Measurements from ENCODE around the gene CABLES2. TPM values are rescaled to one million over a fixed set of nuclear protein-coding genes. Genes with fewer than 3 reads are reported as not detected.

Gene CABLES2
- total RNA-seq, 1 experiment from 2014 or later, result 12.4 TPM

- intact Hi-C loops (cut with micrococcal nuclease), result loop anchor here (10.0 kb wide), 1 partner anchor 414 kb away; the partner anchor contains the start of gene MRGBP
- no peaks in the 10 kb centered on the region for H3K9me3 ChIP-seq (ENCODE audit: low read length)
- no peak overlapping the region for H2AFZ ChIP-seq (ENCODE audit: low read length)
- TF ChIP-seq CTCF (conservative IDR thresholded peaks at IDR 0.05; ENCODE audit: low read depth, low read length) (no peak), EZH2phosphoT487 (IDR thresholded peaks at IDR 0.05; ENCODE audit: borderline replicate concordance, low read length) (no peak), EZH2 (IDR thresholded peaks at IDR 0.05; ENCODE audit: low read length, unreplicated experiment) (no peak)
- H3K79me2 ChIP-seq (ENCODE audit: low read length), result peaks cover 19% of the 10 kb centered on the region
- peak; percentile 32 for ATAC-seq
- H3K9ac ChIP-seq (ENCODE audit: low read length), result 0 out of 2 replicates have a peak overlapping the region, but pooled peaks have one; percentile 67
- peaks cover 21% of the 10 kb centered on the region for H3K4me1 ChIP-seq (ENCODE audit: insufficient read depth, low read length)
- H3F3A ChIP-seq (ENCODE audit: low read length, unreplicated experiment), result peaks cover 3% of the 10 kb centered on the region
- H4K20me1 ChIP-seq (ENCODE audit: low read length), result no peaks in the 10 kb centered on the region
- H3K27ac ChIP-seq (ENCODE audit: low read length), result peak overlapping the region; percentile 84
- no peaks in the 10 kb centered on the region; the same call in 1 of the 2 replicates for H3K36me3 ChIP-seq (ENCODE audit: low read depth, low read length)
- H3K27me3 ChIP-seq (ENCODE audit: low read length), result no peaks in the 10 kb centered on the region
- peak overlapping the region; percentile 67 for H3K4me2 ChIP-seq (ENCODE audit: low read length)
- ChIA-PET CTCF (no interaction called here), POLR2A (ENCODE audit: unreplicated experiment) (no interaction called here)
- no TSS peak for BruUV-seq (replicated peaks)
- DNase-seq, result peak; percentile 65
- H3K9me2 ChIP-seq (replicated peaks; ENCODE audit: low read length), result no peaks in the 10 kb centered on the region
- no peak overlapping the region for H3K4me3 ChIP-seq (ENCODE audit: low read length)
Measured at GRCh38 chr20:62381202-62381797, 25.8 kb downstream of the CABLES2 start.

GRCh38 chr20:62378215-62378614 lies 28.9 kb downstream of the CABLES2 start:
- intact Hi-C loops (cut with micrococcal nuclease), result no loop called here
- H3K4me2 ChIP-seq (ENCODE audit: low read length), result no peak overlapping the region
- no peaks in the 10 kb centered on the region for H3K9me3 ChIP-seq (ENCODE audit: low read length)
- H3K9ac ChIP-seq (ENCODE audit: low read length), result no peak overlapping the region
- peaks cover 3% of the 10 kb centered on the region for H3F3A ChIP-seq (ENCODE audit: low read length, unreplicated experiment)
- DNase-seq (no peak), ATAC-seq (no peak)
- H3K4me3 ChIP-seq (ENCODE audit: low read length), result no peak overlapping the region
- no peaks in the 10 kb centered on the region; the same call in 1 of the 2 replicates for H3K36me3 ChIP-seq (ENCODE audit: low read depth, low read length)
- ChIA-PET POLR2A (ENCODE audit: unreplicated experiment) (no interaction called here), CTCF (no interaction called here)
- H3K9me2 ChIP-seq (replicated peaks; ENCODE audit: low read length), result no peaks in the 10 kb centered on the region
- no peak overlapping the region for H3K27ac ChIP-seq (ENCODE audit: low read length)
- no peaks in the 10 kb centered on the region for H4K20me1 ChIP-seq (ENCODE audit: low read length)
- no peak overlapping the region for H2AFZ ChIP-seq (ENCODE audit: low read length)
- no peaks in the 10 kb centered on the region for H3K27me3 ChIP-seq (ENCODE audit: low read length)
- BruUV-seq (replicated peaks), result no TSS peak
- TF ChIP-seq EZH2phosphoT487 (IDR thresholded peaks at IDR 0.05; ENCODE audit: borderline replicate concordance, low read length) (no peak), EZH2 (IDR thresholded peaks at IDR 0.05; ENCODE audit: low read length, unreplicated experiment) (no peak), CTCF (conservative IDR thresholded peaks at IDR 0.05; ENCODE audit: low read depth, low read length) (no peak)
- H3K4me1 ChIP-seq (ENCODE audit: insufficient read depth, low read length), result peaks cover 21% of the 10 kb centered on the region
- H3K79me2 ChIP-seq (ENCODE audit: low read length), result no peaks in the 10 kb centered on the region

- Histone ChIP-seq H3K9me3 (ENCODE audit: low read length) (no peaks in the 10 kb centered on the region), H3K4me2 (ENCODE audit: low read length) (no peak overlapping the region), H4K20me1 (ENCODE audit: low read length) (no peaks in the 10 kb centered on the region), H3K27ac (ENCODE audit: low read length) (no peak overlapping the region), H3K27me3 (ENCODE audit: low read length) (no peaks in the 10 kb centered on the region), H3K9me2 (replicated peaks; ENCODE audit: low read length) (no peaks in the 10 kb centered on the region), H3K9ac (ENCODE audit: low read length) (no peak overlapping the region), H3K4me3 (ENCODE audit: low read length) (no peak overlapping the region), H3F3A (ENCODE audit: low read length, unreplicated experiment) (peaks cover 3% of the 10 kb centered on the region), H3K36me3 (ENCODE audit: low read depth, low read length) (no peaks in the 10 kb centered on the region; the same call in 1 of the 2 replicates), H3K4me1 (ENCODE audit: insufficient read depth, low read length) (peaks cover 21% of the 10 kb centered on the region), H3K79me2 (ENCODE audit: low read length) (no peaks in the 10 kb centered on the region), H2AFZ (ENCODE audit: low read length) (no peak overlapping the region)
- BruUV-seq (replicated peaks), result no TSS peak
- intact Hi-C loops (cut with micrococcal nuclease), result no loop called here
- POLR2A ChIA-PET (ENCODE audit: unreplicated experiment), result no interaction called here
- no peak for TF ChIP-seq EZH2 (IDR thresholded peaks at IDR 0.05; ENCODE audit: low read length, unreplicated experiment)
- TF ChIP-seq EZH2phosphoT487 (IDR thresholded peaks at IDR 0.05; ENCODE audit: borderline replicate concordance, low read length), result no peak
- TF ChIP-seq CTCF (conservative IDR thresholded peaks at IDR 0.05; ENCODE audit: low read depth, low read length), result no peak
- CTCF ChIA-PET, result no interaction called here
- ATAC-seq, result no peak
- DNase-seq, result no peak
Measured at GRCh38 chr20:62377615-62378178, 29.4 kb downstream of the CABLES2 start.

Measured in PC-3 (cell line).